ENCODE data around the gene UBE2J2.

- TF ChIP-seq EZH2 (IDR thresholded peaks at IDR 0.05) (peak; percentile 65), CTCF (IDR thresholded peaks at IDR 0.05) (no peak), EZH2phosphoT487 (IDR thresholded peaks at IDR 0.05) (peak; percentile 68)
Observed at GRCh38 chr1:1206376-1206965, 67.2 kb downstream of the UBE2J2 start, which contains the start of gene TNFRSF18.
